GM21367 (cell line): Measurements from ENCODE around the gene ZNF763.
"Not testable (repeated sequence)": the region's sequence is repeated elsewhere in the genome, so short reads cannot be mapped to it uniquely, and the experiment has no call there.

ENCODE experiments used
- ATAC-seq: cut with Tn5 transposase; IDR thresholded peaks from one replicate; pipeline ENCODE4 v1.9.1; 2021; ENCODE audit not compliant: unreplicated experiment

Gene ZNF763

GRCh38 chr19:11964858-11965645, at the start of gene ZNF763:
Gene ZNF763 (plus strand): TSS chr19:11965040. CDS start chr19:11965209, 169 bp downstream.
- peak; percentile 73 for ATAC-seq

- no peak for ATAC-seq
These were observed 42.9 kb upstream of the ZNF763 start for GRCh38 chr19:11921852-11922495.

GRCh38 chr19:11924886-11925650, 39.8 kb upstream of the ZNF763 start, which contains the start of gene ZNF700:
Gene ZNF700 (plus strand): TSS chr19:11925107. CDS start chr19:11925211, 104 bp downstream.
- ATAC-seq: peak; percentile 67

GRCh38 chr19:11925651-11926187, 39.1 kb upstream of the ZNF763 start:
- ATAC-seq: not testable (repeated sequence)

- ATAC-seq: no peak
These were observed 37.6 kb upstream of the ZNF763 start for GRCh38 chr19:11927227-11927626.

- no peak for ATAC-seq
These were observed 33.8 kb upstream of the ZNF763 start for GRCh38 chr19:11931051-11931450.

GRCh38 chr19:11931513-11931912, 33.3 kb upstream of the ZNF763 start:
- ATAC-seq: no peak

GRCh38 chr19:11935829-11936228, 29.0 kb upstream of the ZNF763 start:
- not testable (repeated sequence) for ATAC-seq

- ATAC-seq: not testable (repeated sequence)
These were observed 26.5 kb upstream of the ZNF763 start for GRCh38 chr19:11938383-11938782.

GRCh38 chr19:11941361-11941887, 23.4 kb upstream of the ZNF763 start:
- not testable (repeated sequence) for ATAC-seq

- ATAC-seq: no peak
These were observed 22.6 kb upstream of the ZNF763 start for GRCh38 chr19:11942008-11942842.

- ATAC-seq: no peak
These were observed 22.1 kb upstream of the ZNF763 start for GRCh38 chr19:11942843-11943108.

- ATAC-seq: no peak
These were observed 20.2 kb upstream of the ZNF763 start for GRCh38 chr19:11944656-11945055.

GRCh38 chr19:11948646-11949045, 16.2 kb upstream of the ZNF763 start:
- ATAC-seq: no peak

- ATAC-seq: no peak
These were observed 15.6 kb upstream of the ZNF763 start for GRCh38 chr19:11949201-11949600.

- not testable (repeated sequence) for ATAC-seq
These were observed 15.2 kb upstream of the ZNF763 start for GRCh38 chr19:11949614-11950080.

- ATAC-seq: no peak
These were observed 14.5 kb upstream of the ZNF763 start for GRCh38 chr19:11950312-11950711.

- ATAC-seq: no peak
These were observed 1.1 kb upstream of the ZNF763 start for GRCh38 chr19:11963566-11964355.

- ATAC-seq: peak; percentile 29
These were observed 363 bp upstream of the ZNF763 start for GRCh38 chr19:11964496-11964857.
